Measurements from ENCODE around the gene RAD51B.

GRCh38 chr14:68427550-68427890 lies 607.9 kb downstream of the RAD51B start:
- TF ChIP-seq POLR2A (IDR thresholded peaks at IDR 0.05; ENCODE audit: low read depth, low read length): no peak
- no peak for TF ChIP-seq POLR2AphosphoS5 (IDR thresholded peaks at IDR 0.05; ENCODE audit: low read depth, low read length)
- TF ChIP-seq TAF1 (IDR thresholded peaks at IDR 0.05; ENCODE audit: low read depth, low read length): no peak
- TF ChIP-seq SPI1 (IDR thresholded peaks at IDR 0.05; ENCODE audit: low read depth, low read length): no peak
- TF ChIP-seq POU2F2 (IDR thresholded peaks at IDR 0.05; ENCODE audit: low read depth, low read length): no peak

All from GM12891 (cell line).